Loucy (cell line): ENCODE data around the gene PDE2A.

Source experiments
- H2AFZ ChIP-seq: fragments of 200-600 bp; sonication (generic); 2 replicates; pipeline ENCODE4 v1.6.0; 2016; ENCODE audit warnings: antibody characterized with exemption, mild to moderate bottlenecking, low read length, moderate library complexity
- H3F3A ChIP-seq: fragments of 200-600 bp; 2 replicates; pipeline ENCODE4 v1.6.0; 2016; ENCODE audit warnings: antibody characterized with exemption, low read depth, mild to moderate bottlenecking
- H3K27me3 ChIP-seq: fragments of 200-600 bp; sonication (generic); 2 replicates; pipeline ENCODE4 v1.6.1; 2014; ENCODE audit warnings: low read length, mild to moderate bottlenecking; ENCODE audit not compliant: insufficient read depth, poor library complexity, severe bottlenecking
- H3K36me3 ChIP-seq: fragments of 200-600 bp; sonication (generic); 2 replicates; pipeline ENCODE4 v1.6.1; 2016; ENCODE audit warnings: low read length; ENCODE audit not compliant: insufficient read depth
- H3K4me1 ChIP-seq: fragments of 200-600 bp; sonication (generic); 2 replicates; pipeline ENCODE4 v1.5.1; 2014; ENCODE audit warnings: low read length, mild to moderate bottlenecking; ENCODE audit not compliant: insufficient read depth, poor library complexity, severe bottlenecking
- H3K4me2 ChIP-seq: fragments of 200-600 bp; sonication (generic); 2 replicates; pipeline ENCODE4 v1.6.0; 2014; ENCODE audit warnings: antibody characterized with exemption, low read length, low read depth, mild to moderate bottlenecking; ENCODE audit not compliant: poor library complexity, severe bottlenecking
- H3K4me3 ChIP-seq: fragments of 200-600 bp; sonication (generic); 2 replicates; pipeline ENCODE4 v1.5.1; 2014; ENCODE audit warnings: low read length, mild to moderate bottlenecking, mixed read lengths; ENCODE audit not compliant: poor library complexity, severe bottlenecking
- H3K79me2 ChIP-seq: fragments of 200-600 bp; sonication (generic); 2 replicates; pipeline ENCODE4 v1.6.1; 2014; ENCODE audit warnings: low read length; ENCODE audit not compliant: insufficient read depth
- H3K9ac ChIP-seq: fragments of 200-600 bp; sonication (generic); 2 replicates; pipeline ENCODE4 v1.6.0; 2014; ENCODE audit warnings: mild to moderate bottlenecking, low read depth, low read length, moderate library complexity; ENCODE audit not compliant: poor library complexity, severe bottlenecking
- H3K9me2 ChIP-seq: fragments of 200-600 bp; sonication (generic); replicated peaks from 2 replicates; pipeline ENCODE4 v1.6.1; 2016; ENCODE audit warnings: low read depth, low read length, mixed read lengths
- H3K9me3 ChIP-seq: fragments of 200-600 bp; sonication (generic); 2 replicates; pipeline ENCODE4 v1.6.1; 2014; ENCODE audit warnings: mild to moderate bottlenecking, antibody characterized with exemption, low read length, low read depth; ENCODE audit not compliant: insufficient read depth
- H4K20me1 ChIP-seq: fragments of 200-600 bp; sonication (generic); 2 replicates; pipeline ENCODE4 v1.6.0; 2014; ENCODE audit warnings: antibody characterized with exemption, low read length, mild to moderate bottlenecking; ENCODE audit not compliant: insufficient read depth, poor library complexity, severe bottlenecking
- CTCF ChIP-seq: fragments of 200-600 bp; sonication (generic); conservative IDR thresholded peaks from 2 replicates; pipeline ENCODE4 v1.5.1; 2014; ENCODE audit warnings: mild to moderate bottlenecking, antibody characterized with exemption, low read length
- EZH2phosphoT487 ChIP-seq: fragments of 200-600 bp; IDR thresholded peaks from 2 replicates; pipeline ENCODE4 v1.6.1; 2018; ENCODE audit warnings: antibody characterized with exemption, mild to moderate bottlenecking, moderate library complexity, borderline replicate concordance

PDE2A gene

GRCh38 chr11:72543849-72544542, 130.2 kb downstream of the PDE2A start:
- no peak overlapping the region for H3K9ac ChIP-seq

GRCh38 chr11:72541257-72541974, 132.8 kb downstream of the PDE2A start:
- Histone ChIP-seq H3K4me3 (no peak overlapping the region), H3K4me1 (no peaks in the 10 kb centered on the region), H3K79me2 (no peaks in the 10 kb centered on the region), H3K27me3 (no peaks in the 10 kb centered on the region), H3K9ac (no peak overlapping the region), H2AFZ (no peak overlapping the region), H3K4me2 (no peak overlapping the region), H3F3A (no peaks in the 10 kb centered on the region), H3K9me2 (no peaks in the 10 kb centered on the region), H4K20me1 (no peaks in the 10 kb centered on the region), H3K9me3 (no peaks in the 10 kb centered on the region), H3K36me3 (no peaks in the 10 kb centered on the region)
- no peak for TF ChIP-seq CTCF
- TF ChIP-seq EZH2phosphoT487: no peak

More at GRCh38 chr11:72543849-72544542, 130.2 kb downstream of the PDE2A start:
- Histone ChIP-seq H3K36me3 (no peaks in the 10 kb centered on the region), H2AFZ (no peak overlapping the region), H3K4me3 (no peak overlapping the region), H3K27me3 (no peaks in the 10 kb centered on the region), H3K79me2 (no peaks in the 10 kb centered on the region), H3K4me1 (no peaks in the 10 kb centered on the region), H4K20me1 (no peaks in the 10 kb centered on the region), H3K9me3 (no peaks in the 10 kb centered on the region), H3K9me2 (no peaks in the 10 kb centered on the region), H3F3A (no peaks in the 10 kb centered on the region), H3K4me2 (no peak overlapping the region)
- TF ChIP-seq EZH2phosphoT487 (no peak), CTCF (no peak)

GRCh38 chr11:72537051-72537450, 137.2 kb downstream of the PDE2A start:
- no peak overlapping the region for H3K4me3 ChIP-seq
- H4K20me1 ChIP-seq: no peaks in the 10 kb centered on the region
- H2AFZ ChIP-seq: no peak overlapping the region
- H3F3A ChIP-seq: no peaks in the 10 kb centered on the region
- no peaks in the 10 kb centered on the region for H3K27me3 ChIP-seq
- TF ChIP-seq EZH2phosphoT487 (no peak), CTCF (no peak)
- no peaks in the 10 kb centered on the region for H3K9me2 ChIP-seq
- H3K79me2 ChIP-seq: no peaks in the 10 kb centered on the region
- H3K9me3 ChIP-seq: no peaks in the 10 kb centered on the region
- H3K36me3 ChIP-seq: no peaks in the 10 kb centered on the region
- H3K4me2 ChIP-seq: no peak overlapping the region
- no peak overlapping the region for H3K9ac ChIP-seq
- no peaks in the 10 kb centered on the region for H3K4me1 ChIP-seq
